OCI-LY1 (cell line): ENCODE data around the gene BTBD1.
"Not testable (repeated sequence)": the region's sequence is repeated elsewhere in the genome, so short reads cannot be mapped to it uniquely, and the experiment has no call there.

Experiments
- H2AFZ ChIP-seq: fragments of 200-600 bp; sonication (generic), shearing (Covaris generic); 2 replicates; pipeline ENCODE4 v1.6.0; 2014; ENCODE audit warnings: antibody characterized with exemption, mild to moderate bottlenecking, low read length
- H3F3A ChIP-seq: fragments of 200-600 bp; sonication (generic), shearing (Covaris generic); 2 replicates; pipeline ENCODE4 v1.6.0; 2014; ENCODE audit warnings: mild to moderate bottlenecking, antibody characterized with exemption, low read length, moderate library complexity; ENCODE audit not compliant: insufficient read depth
- H3K27ac ChIP-seq: fragments of 200-600 bp; sonication (generic); 2 replicates; pipeline ENCODE4 v1.5.1; 2014; ENCODE audit warnings: low read length, mixed run types, mild to moderate bottlenecking, low read depth; ENCODE audit not compliant: poor library complexity, severe bottlenecking
- H3K27me3 ChIP-seq: fragments of 200-600 bp; sonication (generic); 2 replicates; pipeline ENCODE4 v1.6.0; 2014; ENCODE audit warnings: antibody characterized with exemption, mild to moderate bottlenecking, low read length, moderate library complexity; ENCODE audit not compliant: insufficient read depth
- H3K36me3 ChIP-seq: fragments of 200-600 bp; sonication (generic); 2 replicates; pipeline ENCODE4 v1.6.1; 2014; ENCODE audit warnings: mild to moderate bottlenecking, antibody characterized with exemption, low read length, moderate library complexity, mixed read lengths; ENCODE audit not compliant: insufficient read depth
- H3K4me1 ChIP-seq: fragments of 200-600 bp; sonication (generic); 2 replicates; pipeline ENCODE4 v1.5.1; 2014; ENCODE audit warnings: mild to moderate bottlenecking, low read length, moderate library complexity; ENCODE audit not compliant: insufficient read depth, severe bottlenecking
- H3K4me2 ChIP-seq: fragments of 200-600 bp; sonication (generic), shearing (Covaris generic); 2 replicates; pipeline ENCODE4 v1.6.1; 2014; ENCODE audit warnings: low read length
- H3K4me3 ChIP-seq: fragments of 200-600 bp; sonication (generic); 2 replicates; pipeline ENCODE4 v1.5.1; 2014; ENCODE audit warnings: low read length, low read depth, mild to moderate bottlenecking, mixed read lengths; ENCODE audit not compliant: poor library complexity, severe bottlenecking
- H3K79me2 ChIP-seq: fragments of 200-600 bp; shearing (Covaris generic); 2 replicates; pipeline ENCODE4 v1.6.1; 2016; ENCODE audit warnings: mixed run types, low read length, mixed read lengths; ENCODE audit not compliant: insufficient read depth
- H3K9ac ChIP-seq: fragments of 200-600 bp; sonication (generic), shearing (Covaris generic); 2 replicates; pipeline ENCODE4 v1.6.1; 2014; ENCODE audit warnings: mild to moderate bottlenecking, low read length, mixed read lengths
- H3K9me2 ChIP-seq: fragments of 200-600 bp; sonication (generic), shearing (Covaris generic); 2 replicates; pipeline ENCODE4 v1.6.1; 2014; ENCODE audit warnings: low read depth, mild to moderate bottlenecking, low read length, mixed read lengths
- H3K9me3 ChIP-seq: fragments of 200-600 bp; shearing (Covaris generic); 2 replicates; pipeline ENCODE4 v1.6.1; 2014; ENCODE audit warnings: low read length, mixed read lengths
- H4K20me1 ChIP-seq: fragments of 200-600 bp; sonication (generic), shearing (Covaris generic); 2 replicates; pipeline ENCODE4 v1.6.0; 2016; ENCODE audit warnings: mild to moderate bottlenecking, low read length; ENCODE audit not compliant: insufficient read depth
- EZH2 ChIP-seq: fragments of 200-600 bp; sonication (generic), shearing (Covaris generic); IDR thresholded peaks from 2 replicates; pipeline ENCODE4 v1.8.0; 2017; ENCODE audit warnings: borderline replicate concordance, mixed run types, mild to moderate bottlenecking, antibody characterized with exemption, low read length, moderate library complexity, mixed read lengths
- TF ChIP-seq, protein P1 (sequence below): fragments of 200-600 bp; sonication (generic), shearing (Covaris generic); IDR thresholded peaks from 2 replicates; pipeline ENCODE4 v1.5.1; 2017; ENCODE audit warnings: mild to moderate bottlenecking, antibody characterized with exemption, low read length, moderate library complexity, mixed read lengths

BTBD1 gene

DNA sequence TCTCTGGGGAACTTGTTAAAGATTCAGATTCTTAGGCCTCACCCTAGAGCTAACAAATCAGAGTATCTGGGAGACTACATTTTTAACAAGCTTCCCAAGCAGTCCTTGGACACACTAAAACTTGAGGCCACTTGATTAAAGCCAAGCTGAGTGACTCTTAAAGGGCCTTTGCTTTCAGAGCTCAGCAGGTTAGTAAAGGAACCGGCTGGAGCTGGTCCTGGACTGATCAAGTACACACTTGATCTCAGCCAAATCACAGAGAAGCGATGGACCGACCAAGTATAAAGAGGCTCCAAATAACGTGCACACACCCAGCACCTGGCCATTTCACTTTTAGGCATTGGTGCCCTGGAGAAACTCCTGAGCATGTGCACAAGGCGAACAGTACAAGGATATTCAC, 27.5 kb upstream of the BTBD1 start:
- no peaks in the 10 kb centered on the region for H3K9me2 ChIP-seq
- TF ChIP-seq, protein P1, sequence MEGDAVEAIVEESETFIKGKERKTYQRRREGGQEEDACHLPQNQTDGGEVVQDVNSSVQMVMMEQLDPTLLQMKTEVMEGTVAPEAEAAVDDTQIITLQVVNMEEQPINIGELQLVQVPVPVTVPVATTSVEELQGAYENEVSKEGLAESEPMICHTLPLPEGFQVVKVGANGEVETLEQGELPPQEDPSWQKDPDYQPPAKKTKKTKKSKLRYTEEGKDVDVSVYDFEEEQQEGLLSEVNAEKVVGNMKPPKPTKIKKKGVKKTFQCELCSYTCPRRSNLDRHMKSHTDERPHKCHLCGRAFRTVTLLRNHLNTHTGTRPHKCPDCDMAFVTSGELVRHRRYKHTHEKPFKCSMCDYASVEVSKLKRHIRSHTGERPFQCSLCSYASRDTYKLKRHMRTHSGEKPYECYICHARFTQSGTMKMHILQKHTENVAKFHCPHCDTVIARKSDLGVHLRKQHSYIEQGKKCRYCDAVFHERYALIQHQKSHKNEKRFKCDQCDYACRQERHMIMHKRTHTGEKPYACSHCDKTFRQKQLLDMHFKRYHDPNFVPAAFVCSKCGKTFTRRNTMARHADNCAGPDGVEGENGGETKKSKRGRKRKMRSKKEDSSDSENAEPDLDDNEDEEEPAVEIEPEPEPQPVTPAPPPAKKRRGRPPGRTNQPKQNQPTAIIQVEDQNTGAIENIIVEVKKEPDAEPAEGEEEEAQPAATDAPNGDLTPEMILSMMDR, result no peak
- no peak for TF ChIP-seq EZH2

DNA sequence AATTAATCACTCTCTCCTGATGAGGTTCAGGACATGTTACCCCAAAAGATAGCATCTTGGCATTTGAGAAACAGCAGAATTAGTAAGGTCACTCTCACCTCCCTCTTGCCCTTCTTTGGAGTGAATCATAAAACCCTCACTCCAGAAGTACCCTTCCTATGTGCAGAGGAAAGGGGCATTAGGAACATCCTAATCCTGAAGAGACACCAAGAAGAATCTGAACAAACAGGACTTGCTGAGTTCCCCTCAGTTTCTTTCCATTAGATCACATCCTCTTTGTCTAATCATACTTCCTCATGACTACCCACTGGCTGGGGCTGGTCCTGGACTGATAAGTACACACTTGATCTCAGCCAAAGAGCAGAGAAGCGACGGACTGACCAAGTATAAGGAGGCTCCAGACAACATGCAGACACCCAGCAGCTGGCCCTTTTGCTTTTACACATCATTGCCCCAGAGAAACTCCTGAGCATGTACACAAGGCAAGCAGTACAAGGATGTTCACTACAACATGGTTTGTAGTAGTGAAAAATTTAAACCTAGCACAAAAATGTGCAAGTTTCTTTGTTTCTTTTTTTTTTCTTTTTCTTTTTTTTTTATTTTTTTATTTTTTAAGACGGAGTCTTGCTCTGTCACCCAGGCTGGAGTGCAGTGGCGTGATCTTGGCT, 25.4 kb upstream of the BTBD1 start:
- H3K36me3 ChIP-seq, result no peaks in the 10 kb centered on the region
- H3K27ac ChIP-seq, result no peak overlapping the region
- H3F3A ChIP-seq, result no peaks in the 10 kb centered on the region
- no peak overlapping the region for H3K4me3 ChIP-seq
- no peak overlapping the region; the same call in 1 of the 2 replicates for H3K4me2 ChIP-seq
- no peak overlapping the region for H2AFZ ChIP-seq
- no peaks in the 10 kb centered on the region for H3K79me2 ChIP-seq
- no peak for TF ChIP-seq EZH2
- H3K9me3 ChIP-seq, result no peaks in the 10 kb centered on the region
- H4K20me1 ChIP-seq, result no peaks in the 10 kb centered on the region
- peaks cover 7% of the 10 kb centered on the region for H3K4me1 ChIP-seq
- H3K9me2 ChIP-seq, result no peaks in the 10 kb centered on the region
- H3K9ac ChIP-seq, result no peak overlapping the region
- H3K27me3 ChIP-seq, result no peaks in the 10 kb centered on the region

More for the DNA sequence above, 27.5 kb upstream of the BTBD1 start:
- Histone ChIP-seq H4K20me1 (no peaks in the 10 kb centered on the region), H3K36me3 (no peaks in the 10 kb centered on the region), H3K79me2 (no peaks in the 10 kb centered on the region), H3K9ac (no peak overlapping the region), H3K4me3 (no peak overlapping the region), H3K4me1 (peaks cover 7% of the 10 kb centered on the region), H3K27me3 (no peaks in the 10 kb centered on the region), H3K4me2 (no peak overlapping the region), H2AFZ (no peak overlapping the region), H3F3A (no peaks in the 10 kb centered on the region), H3K27ac (no peak overlapping the region), H3K9me3 (no peaks in the 10 kb centered on the region)

DNA sequence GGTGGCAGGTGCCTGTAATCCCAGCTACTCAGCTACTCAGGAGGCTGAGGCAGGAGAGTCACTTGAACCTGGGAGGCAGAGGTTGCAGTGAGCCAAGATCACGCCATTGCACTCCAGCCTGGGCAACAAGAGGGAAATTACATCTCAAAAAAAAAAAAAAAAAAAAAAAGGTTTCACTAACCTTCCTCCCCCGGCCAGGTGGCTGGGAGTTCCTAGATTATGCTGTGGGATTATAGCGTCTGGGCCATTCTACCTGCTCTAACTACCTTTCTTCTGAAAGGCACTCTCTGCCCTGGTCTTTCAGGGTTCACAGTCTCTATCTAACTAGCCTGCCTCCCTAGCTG, 24.9 kb upstream of the BTBD1 start:
- not testable (repeated sequence) for H3K9me3 ChIP-seq, H3K27me3 ChIP-seq, H3K79me2 ChIP-seq, H3K36me3 ChIP-seq, H3K4me1 ChIP-seq, H3K4me3 ChIP-seq, H3K27ac ChIP-seq, H2AFZ ChIP-seq, H3K9me2 ChIP-seq, H3K9ac ChIP-seq, H4K20me1 ChIP-seq, H3F3A ChIP-seq, H3K4me2 ChIP-seq

DNA sequence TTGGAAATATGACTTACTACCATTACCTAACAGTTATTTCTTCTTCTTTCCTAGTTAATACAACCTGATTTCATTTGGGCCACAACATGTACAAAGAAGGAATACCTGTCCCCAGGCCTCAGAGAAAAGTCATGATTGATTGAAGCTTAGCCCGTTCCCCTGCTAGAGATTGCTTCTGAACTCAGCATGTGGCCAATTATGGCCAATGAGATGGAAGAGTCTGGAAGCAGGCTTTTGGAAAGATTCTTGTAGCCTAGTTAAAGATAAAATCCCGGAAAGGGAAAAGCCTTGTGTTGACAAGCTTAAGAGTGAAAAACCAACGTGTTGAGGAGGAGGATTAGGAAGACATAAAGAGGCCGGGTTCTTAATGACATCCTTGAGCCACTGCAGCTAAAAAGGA, 23.4 kb upstream of the BTBD1 start:
- TF ChIP-seq, protein P1, result no peak
- no peak for TF ChIP-seq EZH2
- peaks cover 7% of the 10 kb centered on the region for H3K4me1 ChIP-seq
- H3K4me3 ChIP-seq, result no peak overlapping the region
- H3K9me2 ChIP-seq, result no peaks in the 10 kb centered on the region
- no peaks in the 10 kb centered on the region for H3K36me3 ChIP-seq
- no peaks in the 10 kb centered on the region for H3K79me2 ChIP-seq
- H3K9ac ChIP-seq, result no peak overlapping the region
- no peaks in the 10 kb centered on the region for H3K27me3 ChIP-seq
- no peak overlapping the region for H3K27ac ChIP-seq
- H3F3A ChIP-seq, result no peaks in the 10 kb centered on the region
- no peaks in the 10 kb centered on the region for H3K9me3 ChIP-seq
- no peaks in the 10 kb centered on the region for H4K20me1 ChIP-seq
- H3K4me2 ChIP-seq, result no peak overlapping the region
- no peak overlapping the region for H2AFZ ChIP-seq
